Ovary (tissue), 9 donors: Measurements from ENCODE around the gene CPN1. TPM values are rescaled to one million over a fixed set of nuclear protein-coding genes. Genes with fewer than 3 reads are reported as not detected.

Source experiments
- DNase-seq, 5 donors: peaks; one replicate each; pipeline ENCODE4 v3.0.0-alpha.2; 2019 to 2020
- H3K27ac ChIP-seq, 2 donors: fragments of 200-600 bp; one replicate each; pipeline versions ENCODE4 v1.5.1 to v1.8.0; 2019 to 2022
- H3K27me3 ChIP-seq: fragments of 200-600 bp; one replicate; pipeline ENCODE4 v1.8.0; 2022
- H3K36me3 ChIP-seq: fragments of 200-600 bp; sonication (generic); one replicate; pipeline ENCODE4 v1.5.1; 2019
- H3K4me1 ChIP-seq: one replicate; pipeline ENCODE4 v1.8.1; 2013; ENCODE audit warnings: mild to moderate bottlenecking, moderate library complexity; ENCODE audit not compliant: insufficient read depth
- H3K4me3 ChIP-seq: fragments of 200-600 bp; sonication (generic); one replicate; pipeline ENCODE4 v1.5.1; 2017
- H3K9me3 ChIP-seq, 2 donors: fragments of 200-600 bp in 1 of 2; sonication (generic) in 1 of 2; one replicate each; pipeline versions ENCODE4 v1.5.1 to v1.8.1; 2013 to 2019; ENCODE audit warnings: mild to moderate bottlenecking in 1 of 2, moderate library complexity in 1 of 2
- CTCF ChIP-seq, 3 donors: fragments of 450-650 bp in 2 of 3; fragments of 200-600 bp in 1 of 3; IDR thresholded peaks; one replicate each; pipeline versions ENCODE4 v1.5.1 to v1.8.0; 2016 to 2022; ENCODE audit warnings: antibody characterized with exemption in 3 of 3, mild to moderate bottlenecking in 1 of 3
- EP300 ChIP-seq: sonication (generic); formaldehyde crosslinking; IDR thresholded peaks from one replicate; pipeline ENCODE4 v1.6.1; 2017; ENCODE audit warnings: antibody characterized with exemption
- POLR2A ChIP-seq: fragments of 450-650 bp; IDR thresholded peaks from one replicate; pipeline ENCODE4 v1.6.1; 2017; ENCODE audit warnings: antibody characterized with exemption, mild to moderate bottlenecking, moderate library complexity
- WGBS, 3 donors: extraction: QIAGEN DNeasy Blood & Tissue Kit in 1 of 3; methylation state at CpG; one replicate each; pipeline versions ENCODE4 v1.1.5 to v1.1.7; 2013 to 2017; 5-methylcytosine and 5-hydroxymethylcytosine counted together
- intact Hi-C, 4 donors: fragments of 100-400 bp; cut with DNase I; formaldehyde crosslinking; loops; one replicate each; pipeline versions ENCODE4 v1.11.0 to v1.15.1; 2022 to 2023
- polyA plus RNA-seq, 2 donors: library from polyadenylated mRNA; stranded (reverse); fragments of 200-250 nt in 1 of 2; fragments of 350-450 nt in 1 of 2; fragmentation: Illumina TruSeq in 1 of 2; extraction: RNeasy Lipid Tissue Mini Kit (QIAGEN cat#74804) in 1 of 2; gene quantifications; one replicate each; pipeline ENCODE4 v1.2.3, GENCODE V29; 2013 to 2014
- total RNA-seq, 7 donors: library from RNA; depleted of rRNA in 2 of 7; stranded (reverse); fragments of >200 nt in 2 of 7; fragmentation: NEBNext Ultra II Directional in 3 of 7; extraction: Animal tissue kit (Norgen Biotek cat#: 25700) in 3 of 7; gene quantifications; one replicate each; pipeline versions ENCODE4 v1.1.0 to v1.2.4, GENCODE V29; 2016 to 2023
- donor health status: DM: no; HTN: no; CAD: no; lungs with moderate emphysema.
- donor health status: DM: no; HTN: no; CAD: no.
- donor health status: Bipolar disorder and iron deficiency.
- donor health status: DM: yes; HTN: yes; CAD: no.
- donor health status: DM: no; HTN: no; CAD: no.
- donor health status: DM: yes; HTN: yes; CAD: no.

The CPN1 gene
- total and polyA plus RNA-seq, 9 donors, result not detected

- peak in 1 of 5 donors; percentile 15 for DNase-seq
- intact Hi-C loops, result no loop called here
- Histone ChIP-seq H3K4me1 (no peaks in the 10 kb centered on the region), H3K27me3 (no peaks in the 10 kb centered on the region), H3K27ac (no peak overlapping the region), H3K9me3 (no peaks in the 10 kb centered on the region), H3K4me3 (no peak overlapping the region), H3K36me3 (no peaks in the 10 kb centered on the region)
- TF ChIP-seq CTCF (IDR thresholded peaks at IDR 0.05), result no peak
- TF ChIP-seq POLR2A, result no peak
- no peak for TF ChIP-seq EP300
- 16 to 18% (median 17%) methylated on average over 51 of the region's 51 CpGs for WGBS, 3 donors
These were observed 33.5 kb upstream of the CPN1 start for GRCh38 chr10:100114976-100115770.

- no peak for DNase-seq
- WGBS, 3 donors, result 86% methylated on average over 13 of the region's 13 CpGs
- no peaks in the 10 kb centered on the region for H3K9me3 ChIP-seq
- no peaks in the 10 kb centered on the region for H3K27me3 ChIP-seq
- no peaks in the 10 kb centered on the region for H3K36me3 ChIP-seq
- TF ChIP-seq POLR2A (no peak), CTCF (IDR thresholded peaks at IDR 0.05) (no peak), EP300 (no peak)
- H3K4me3 ChIP-seq, result no peak overlapping the region
- H3K4me1 ChIP-seq, result no peaks in the 10 kb centered on the region
- H3K27ac ChIP-seq, result no peak overlapping the region
- intact Hi-C loops, result no loop called here
These were observed 32.8 kb upstream of the CPN1 start for GRCh38 chr10:100114460-100114859.

GRCh38 chr10:100109670-100110069, 28.0 kb upstream of the CPN1 start:
- Histone ChIP-seq H3K4me1 (no peaks in the 10 kb centered on the region), H3K27me3 (no peaks in the 10 kb centered on the region), H3K9me3 (no peaks in the 10 kb centered on the region), H3K27ac (no peak overlapping the region), H3K36me3 (no peaks in the 10 kb centered on the region), H3K4me3 (no peak overlapping the region)
- TF ChIP-seq EP300, result no peak
- TF ChIP-seq CTCF (IDR thresholded peaks at IDR 0.05), result no peak
- no peak for TF ChIP-seq POLR2A
- DNase-seq, result no peak
- WGBS, 3 donors, result 30 to 40% (median 32%) methylated on average over 3 of the region's 3 CpGs
- intact Hi-C loops, result no loop called here

GRCh38 chr10:100106865-100107264, 25.2 kb upstream of the CPN1 start:
- Histone ChIP-seq H3K27me3 (no peaks in the 10 kb centered on the region), H3K27ac (no peak overlapping the region), H3K36me3 (no peaks in the 10 kb centered on the region), H3K4me1 (no peaks in the 10 kb centered on the region), H3K4me3 (no peak overlapping the region), H3K9me3 (no peaks in the 10 kb centered on the region)
- 76 to 90% (median 82%) methylated on average over 11 of the region's 11 CpGs for WGBS, 3 donors
- no peak for DNase-seq
- intact Hi-C loops, result no loop called here
- TF ChIP-seq EP300 (no peak), CTCF (IDR thresholded peaks at IDR 0.05) (no peak), POLR2A (no peak)
